GM18526 (cell line): Measurements from ENCODE around the gene ACTRT2.

Experiments
- POLR2A ChIP-seq: IDR thresholded peaks from 3 replicates; pipeline ENCODE4 v1.6.1; 2011; ENCODE audit not compliant: insufficient read length; ENCODE audit errors: extremely low read depth

ACTRT2 gene

GRCh38 chr1:3036447-3037280, 15.4 kb downstream of the ACTRT2 start:
- no peak for TF ChIP-seq POLR2A

- TF ChIP-seq POLR2A, result no peak
These were observed 16.2 kb downstream of the ACTRT2 start for GRCh38 chr1:3037281-3038040.

- TF ChIP-seq POLR2A, result no peak
These were observed 16.9 kb downstream of the ACTRT2 start for GRCh38 chr1:3038113-3038551.

GRCh38 chr1:3038571-3039181, 17.4 kb downstream of the ACTRT2 start:
- TF ChIP-seq POLR2A, result no peak

- no peak for TF ChIP-seq POLR2A
These were observed 18.7 kb downstream of the ACTRT2 start for GRCh38 chr1:3040004-3040403.

GRCh38 chr1:3042481-3042880, 21.2 kb downstream of the ACTRT2 start:
- TF ChIP-seq POLR2A, result no peak

GRCh38 chr1:3049164-3049563, 27.9 kb downstream of the ACTRT2 start:
- no peak for TF ChIP-seq POLR2A

GRCh38 chr1:3049905-3050304, 28.6 kb downstream of the ACTRT2 start:
- no peak for TF ChIP-seq POLR2A

- TF ChIP-seq POLR2A, result no peak
These were observed 29.3 kb downstream of the ACTRT2 start for GRCh38 chr1:3050603-3051002.

- TF ChIP-seq POLR2A, result no peak
These were observed 30.3 kb downstream of the ACTRT2 start for GRCh38 chr1:3051270-3052268.

GRCh38 chr1:3052501-3052900, 31.2 kb downstream of the ACTRT2 start:
- no peak for TF ChIP-seq POLR2A

GRCh38 chr1:3053366-3053980, 32.2 kb downstream of the ACTRT2 start:
- no peak for TF ChIP-seq POLR2A

- no peak for TF ChIP-seq POLR2A
These were observed 32.7 kb downstream of the ACTRT2 start for GRCh38 chr1:3053986-3054385.

GRCh38 chr1:3054474-3054873, 33.2 kb downstream of the ACTRT2 start:
- no peak for TF ChIP-seq POLR2A
